Measurements from ENCODE around the gene ANKRD34C. TPM values are rescaled to one million over a fixed set of nuclear protein-coding genes. Genes with fewer than 3 reads are reported as not detected.

Gene ANKRD34C
- total RNA-seq, 1 experiment from 2014 or later, result not detected

DNA sequence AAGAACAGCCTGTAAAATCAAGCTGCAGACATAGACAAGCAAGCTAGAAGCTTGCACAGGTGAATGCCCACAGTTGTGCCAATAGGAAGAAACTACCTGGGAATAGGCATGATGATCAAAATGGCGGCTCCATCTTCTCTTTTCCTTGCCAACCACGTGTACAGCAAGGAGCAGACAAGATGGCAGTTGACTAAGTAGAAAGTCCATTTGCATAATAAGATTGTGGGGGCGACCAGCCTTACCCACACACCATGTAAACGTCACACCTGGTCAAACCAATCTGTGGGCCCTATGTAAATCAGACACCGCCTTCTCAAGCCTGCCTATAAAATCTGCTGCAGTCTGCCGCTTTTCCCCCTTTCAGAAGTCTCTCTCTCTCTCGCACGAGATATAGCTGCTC is 25.1 kb upstream of the ANKRD34C start:
- H4K8ac ChIP-seq (replicated peaks; ENCODE audit: insufficient read length, low read depth, low read length), result no peak overlapping the region
- H3K79me1 ChIP-seq (ENCODE audit: insufficient read depth, low read depth, low read length, poor library complexity, severe bottlenecking), result no peaks in the 10 kb centered on the region
- no CpG with 5 or more reads among the region's 8 CpGs for WGBS (ENCODE audit: extremely low coverage, insufficient read length, low lambda C conversion rate)
- H3K4me2 ChIP-seq (ENCODE audit: insufficient read depth, insufficient read length, low read length), result no peak overlapping the region
- Mint-ChIP-seq H3K27me3 (ENCODE audit: low read depth) (peaks cover 10% of the 10 kb centered on the region; the same call in 1 of the 2 replicates), H3K9me3 (peaks cover 8 to 10% of the 10 kb centered on the region in 2 experiments; a peak in 4 of 5 replicates), H3K4me3 (no peak overlapping the region), H3K36me3 (ENCODE audit: insufficient read depth in 1 of 3, low read depth in 3 of 3) (peaks cover 3 to 12% (median 4%) of the 10 kb centered on the region in 3 experiments; a peak in 6 of 7 replicates), H3K27ac (no peak overlapping the region), H3K4me1 (no peaks in the 10 kb centered on the region)
- H4K91ac ChIP-seq (ENCODE audit: insufficient read length, low read depth, low read length), result no peak overlapping the region
- no peaks in the 10 kb centered on the region for H3K9me3 ChIP-seq (ENCODE audit: control insufficient read depth, low read depth, low read length)
- no peak overlapping the region for H3K27ac ChIP-seq (ENCODE audit: insufficient read length, low read depth, low read length)
- H3K23ac ChIP-seq (ENCODE audit: insufficient read length, low read depth, low read length), result no peak overlapping the region
- no peak overlapping the region for H3K18ac ChIP-seq (ENCODE audit: insufficient read length, low read depth, low read length)
- H3K4ac ChIP-seq (ENCODE audit: low read depth, low read length), result no peak overlapping the region
- H3K14ac ChIP-seq (ENCODE audit: insufficient read depth, low read length), result no peak overlapping the region
- no peak overlapping the region for H2AFZ ChIP-seq (ENCODE audit: low read length)
- no peak overlapping the region for H2BK15ac ChIP-seq (ENCODE audit: low read depth, low read length)
- no peaks in the 10 kb centered on the region for H4K20me1 ChIP-seq (ENCODE audit: control insufficient read depth, insufficient read depth, insufficient read length)
- H2BK12ac ChIP-seq (ENCODE audit: insufficient read length, low read depth, low read length), result no peak overlapping the region
- H3K56ac ChIP-seq (ENCODE audit: insufficient read length, low read depth, low read length), result no peak overlapping the region
- no peaks in the 10 kb centered on the region for H3K27me3 ChIP-seq (ENCODE audit: insufficient read depth, low read length)
- no peak overlapping the region for H2AK5ac ChIP-seq (ENCODE audit: insufficient read length, low read length)
- no peaks in the 10 kb centered on the region for H3K79me2 ChIP-seq (ENCODE audit: insufficient read depth, low read length)
- no peak overlapping the region for H3T11ph ChIP-seq (ENCODE audit: low read length)
- H2BK5ac ChIP-seq (ENCODE audit: insufficient read length, low read length), result no peak overlapping the region
- no peak overlapping the region for H3K9ac ChIP-seq (ENCODE audit: extremely low read depth, insufficient read length, low read length)
- no peak overlapping the region for H2BK120ac ChIP-seq (ENCODE audit: low read depth, low read length, poor library complexity, severe bottlenecking)
- no peak for DNase-seq
- H2BK20ac ChIP-seq (ENCODE audit: low read depth, low read length, poor library complexity, severe bottlenecking), result no peak overlapping the region
- no peaks in the 10 kb centered on the region for H3K23me2 ChIP-seq (ENCODE audit: insufficient read length, low read depth, low read length, poor library complexity, severe bottlenecking)
- H3K4me1 ChIP-seq (ENCODE audit: insufficient read depth, low read length), result no peaks in the 10 kb centered on the region
- TF ChIP-seq, protein P1, sequence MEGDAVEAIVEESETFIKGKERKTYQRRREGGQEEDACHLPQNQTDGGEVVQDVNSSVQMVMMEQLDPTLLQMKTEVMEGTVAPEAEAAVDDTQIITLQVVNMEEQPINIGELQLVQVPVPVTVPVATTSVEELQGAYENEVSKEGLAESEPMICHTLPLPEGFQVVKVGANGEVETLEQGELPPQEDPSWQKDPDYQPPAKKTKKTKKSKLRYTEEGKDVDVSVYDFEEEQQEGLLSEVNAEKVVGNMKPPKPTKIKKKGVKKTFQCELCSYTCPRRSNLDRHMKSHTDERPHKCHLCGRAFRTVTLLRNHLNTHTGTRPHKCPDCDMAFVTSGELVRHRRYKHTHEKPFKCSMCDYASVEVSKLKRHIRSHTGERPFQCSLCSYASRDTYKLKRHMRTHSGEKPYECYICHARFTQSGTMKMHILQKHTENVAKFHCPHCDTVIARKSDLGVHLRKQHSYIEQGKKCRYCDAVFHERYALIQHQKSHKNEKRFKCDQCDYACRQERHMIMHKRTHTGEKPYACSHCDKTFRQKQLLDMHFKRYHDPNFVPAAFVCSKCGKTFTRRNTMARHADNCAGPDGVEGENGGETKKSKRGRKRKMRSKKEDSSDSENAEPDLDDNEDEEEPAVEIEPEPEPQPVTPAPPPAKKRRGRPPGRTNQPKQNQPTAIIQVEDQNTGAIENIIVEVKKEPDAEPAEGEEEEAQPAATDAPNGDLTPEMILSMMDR (conservative IDR thresholded peaks at IDR 0.05), result no peak
- no peak overlapping the region for H4K5ac ChIP-seq (ENCODE audit: insufficient read length, low read depth, low read length)

All from H9 (cell line).